Suppressor macrophage treated with lipopolysaccharide for 1 hour (primary cell): Measurements from ENCODE around the gene PGPEP1.
"Not testable (repeated sequence)": the region's sequence is repeated elsewhere in the genome, so short reads cannot be mapped to it uniquely, and the experiment has no call there.

Experiments
- DNase-seq, 3 donors: peaks; one replicate each; pipeline ENCODE4 v3.0.0-alpha.2; 2020 to 2022

Gene PGPEP1

DNA sequence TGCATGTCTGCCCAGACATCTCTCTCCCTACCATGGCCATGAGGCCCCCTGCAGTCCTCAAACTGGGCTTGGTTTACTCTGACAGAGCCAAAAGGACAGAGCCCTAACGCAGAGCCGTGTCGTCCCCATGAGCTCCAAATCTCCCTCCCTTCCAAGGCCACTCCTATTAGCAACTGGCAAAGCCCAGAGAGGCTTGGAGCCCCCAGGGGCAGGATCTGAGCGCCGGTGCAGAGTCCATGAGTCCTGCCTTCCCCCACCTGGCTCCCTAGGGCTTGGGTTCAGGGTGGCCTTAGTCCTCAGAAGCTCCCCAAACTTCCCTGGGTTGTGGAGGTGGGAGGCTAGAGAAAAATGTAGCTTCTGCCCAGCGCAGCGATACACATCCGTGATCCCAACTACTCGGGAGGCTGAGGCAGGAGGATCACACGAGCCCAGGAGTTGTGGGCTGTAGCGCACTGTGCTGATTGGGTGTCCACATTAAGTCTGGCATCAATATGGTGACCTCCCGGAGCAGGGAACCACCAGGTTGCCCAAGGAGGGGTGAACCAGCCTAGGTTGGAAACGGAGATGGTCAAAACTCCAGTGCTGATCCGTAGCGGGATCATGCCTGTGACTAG is 7.4 kb upstream of the PGPEP1 start:
- no peak for DNase-seq

DNA sequence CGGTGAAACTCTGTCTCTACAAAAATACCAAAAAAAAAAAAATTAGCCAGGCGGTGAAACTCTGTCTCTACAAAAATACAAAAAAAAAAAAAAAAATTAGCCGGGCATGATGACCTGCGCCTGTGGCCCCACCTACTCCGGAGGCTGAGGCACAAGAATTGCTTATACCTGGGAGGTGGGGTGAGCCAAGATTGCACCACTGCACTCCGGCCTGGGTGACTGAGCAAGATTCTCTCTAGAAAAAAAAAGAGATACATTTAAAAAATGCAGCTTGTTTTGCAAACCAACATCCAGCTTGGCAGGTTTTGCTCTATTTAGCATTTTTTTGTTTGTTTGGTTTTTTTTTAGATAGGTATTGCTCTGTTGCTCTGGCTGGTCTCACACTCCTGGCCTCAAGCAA is 6.7 kb upstream of the PGPEP1 start:
- no peak for DNase-seq

DNA sequence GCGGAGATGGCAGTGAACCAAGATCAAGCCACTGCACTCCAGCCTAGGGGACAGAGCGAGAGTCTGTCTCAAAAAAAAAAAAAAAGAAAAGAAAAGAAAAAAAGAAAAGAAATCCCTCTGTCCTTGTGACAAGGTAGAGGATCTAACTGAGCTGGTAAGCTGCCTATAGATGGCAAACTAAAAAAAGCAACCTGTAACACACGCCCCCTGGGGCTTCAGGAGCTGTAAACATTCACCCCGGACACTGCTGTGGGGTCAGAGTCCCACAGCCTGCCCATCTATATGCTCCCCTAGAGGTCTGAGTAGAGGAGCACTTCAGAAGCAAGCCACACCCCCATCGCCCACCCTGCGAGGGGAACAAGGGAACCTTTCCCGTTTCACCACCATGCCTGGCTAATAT is 4.3 kb upstream of the PGPEP1 start:
- no peak for DNase-seq

DNA sequence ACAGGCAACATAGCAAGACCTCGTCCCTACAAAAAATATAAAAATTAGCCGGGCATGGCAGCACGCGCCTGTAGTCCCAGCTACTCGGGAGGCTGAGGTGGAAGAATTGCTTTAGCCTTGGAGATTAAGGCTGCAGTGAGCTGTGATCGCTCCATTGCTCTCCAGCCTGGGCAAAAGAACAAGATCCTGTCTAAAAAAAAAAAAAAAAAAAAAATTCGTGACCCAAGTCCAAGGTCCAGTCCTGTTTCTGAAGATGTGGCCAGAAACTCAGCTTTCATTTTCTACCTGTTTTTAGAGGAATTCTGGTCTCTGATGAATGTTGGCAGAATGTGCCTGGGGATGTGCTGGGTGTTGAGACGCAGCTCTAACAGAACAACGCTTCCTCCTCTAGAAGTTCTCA is 1.9 kb upstream of the PGPEP1 start:
- DNase-seq, result no peak

DNA sequence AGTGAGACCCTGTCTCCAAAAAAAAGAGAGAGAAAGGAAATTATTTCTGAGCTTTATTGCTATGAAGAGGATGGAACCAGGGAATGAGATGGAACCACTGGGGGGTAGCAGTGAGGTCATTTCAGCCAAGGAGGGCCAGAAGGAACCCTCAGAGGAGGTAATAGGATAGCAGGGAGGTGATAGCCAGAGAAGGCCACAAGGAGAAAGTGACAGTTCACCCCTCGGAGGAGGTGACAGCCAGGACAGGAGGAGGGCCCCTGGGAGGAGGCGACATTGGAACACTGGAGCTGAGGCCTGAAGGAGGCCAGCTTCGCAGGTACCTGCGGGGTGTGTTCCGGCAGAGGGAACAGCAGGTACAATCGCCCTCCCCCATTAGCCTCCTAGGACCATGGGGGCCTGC is 675 bp upstream of the PGPEP1 start:
- DNase-seq, result peak in 1 of 3 donors; percentile 31

DNA sequence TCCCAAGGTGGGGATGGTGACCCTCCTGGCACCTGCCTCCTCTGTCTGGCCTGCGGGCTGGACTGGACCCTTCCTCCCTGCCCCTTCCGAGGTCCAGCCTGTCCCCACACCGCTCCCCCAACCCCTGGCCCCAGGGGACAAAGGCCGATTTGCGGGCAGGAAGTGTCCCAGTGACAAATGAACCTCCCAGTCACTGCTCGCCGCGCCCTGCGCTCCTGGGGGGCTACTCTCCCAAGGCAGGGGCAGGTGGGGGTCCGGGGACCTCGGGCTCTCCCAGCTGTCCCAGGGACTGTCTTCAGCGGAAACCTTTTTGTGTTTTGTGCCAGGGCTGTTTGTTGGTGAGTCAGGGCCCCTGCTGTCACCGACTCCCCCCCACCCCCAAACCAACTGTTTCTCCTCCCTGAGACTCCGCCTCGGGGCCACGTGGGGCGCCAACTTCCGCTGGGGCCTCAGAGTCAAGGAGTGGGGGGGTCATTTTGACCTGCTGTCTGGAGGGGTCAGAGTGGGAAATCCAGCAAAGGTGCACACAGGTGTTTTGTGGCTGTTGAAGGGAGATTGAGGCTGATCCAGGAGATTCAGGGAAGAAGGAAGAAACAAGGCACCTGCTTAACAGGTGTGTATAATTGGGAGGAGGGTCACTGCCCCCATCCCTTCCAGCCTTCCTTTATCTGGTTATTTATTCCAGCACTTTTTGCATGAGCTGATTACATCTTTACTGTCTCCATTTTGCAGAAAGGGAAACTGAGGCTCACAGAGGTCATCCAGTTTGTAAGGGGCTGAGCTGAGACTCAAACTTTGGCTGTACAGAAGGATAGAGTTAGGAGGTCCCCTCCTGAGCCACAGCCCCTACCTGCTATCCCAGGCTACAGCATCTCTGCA is 831 bp downstream of the PGPEP1 start:
- peak; percentile 80 to 92 (median 88) for DNase-seq

DNA sequence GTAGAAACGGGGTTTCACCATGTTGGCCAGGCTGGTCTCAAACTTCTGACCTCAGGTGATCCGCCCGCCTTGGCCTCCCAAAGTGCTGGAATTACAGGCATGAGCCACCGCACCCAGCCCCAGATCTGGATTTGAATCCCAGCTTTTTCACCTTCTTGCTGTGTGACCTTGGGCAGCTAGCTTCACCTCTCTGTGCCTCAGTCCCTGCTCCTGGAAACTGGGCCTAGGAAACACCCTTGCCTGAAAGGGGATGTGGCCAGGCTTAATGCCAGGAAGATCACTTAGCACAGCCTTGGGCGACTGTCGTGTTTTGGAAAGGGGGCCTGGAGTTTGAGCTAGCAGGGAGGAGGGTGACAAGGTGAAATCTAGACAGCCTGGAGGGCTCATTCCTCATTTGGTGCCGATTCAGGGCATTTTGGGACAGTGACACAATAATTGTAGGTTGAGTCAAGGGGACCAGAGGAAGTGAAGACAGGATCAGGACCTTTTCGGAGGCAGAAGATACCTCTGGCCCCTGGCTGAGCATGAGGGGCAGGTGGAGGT is 1.8 kb downstream of the PGPEP1 start:
- no peak for DNase-seq

DNA sequence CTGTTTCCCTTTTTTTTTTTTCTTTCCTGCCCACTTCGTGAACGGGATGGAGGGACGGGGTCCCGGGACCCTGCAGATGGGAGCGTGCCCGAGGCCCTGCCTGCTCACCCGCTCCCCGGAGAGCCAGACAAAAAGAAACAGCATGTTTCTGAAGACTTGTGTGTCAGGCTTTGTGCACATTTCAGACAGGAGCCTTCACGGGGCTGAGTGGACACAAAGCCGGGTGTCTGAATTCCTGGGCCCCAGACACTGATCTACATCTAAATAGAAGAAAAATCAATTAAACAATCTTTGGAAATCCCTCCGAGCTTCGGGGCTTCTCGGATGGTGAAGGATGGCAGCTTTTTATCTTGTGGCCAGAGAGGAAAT is 4.2 kb downstream of the PGPEP1 start:
- no peak for DNase-seq

DNA sequence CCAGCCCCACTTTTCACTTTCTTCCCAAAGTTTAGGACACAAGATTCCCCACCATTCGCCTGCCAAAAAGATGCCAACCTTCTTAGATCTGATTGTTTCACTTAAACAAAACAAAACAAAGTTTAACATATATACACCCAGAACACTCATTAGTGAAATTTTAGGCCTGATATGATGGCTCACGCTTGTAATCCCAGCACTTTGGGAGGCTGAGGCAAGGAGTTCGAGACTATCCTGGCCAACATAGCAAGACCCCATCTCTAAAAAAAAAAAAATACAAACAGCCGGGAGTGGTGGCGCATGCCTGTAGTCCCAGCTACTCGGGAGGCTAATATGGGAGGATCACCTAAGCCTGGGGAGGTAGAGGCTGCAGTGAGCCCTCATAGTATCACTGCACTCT is 4.9 kb downstream of the PGPEP1 start:
- no peak for DNase-seq

DNA sequence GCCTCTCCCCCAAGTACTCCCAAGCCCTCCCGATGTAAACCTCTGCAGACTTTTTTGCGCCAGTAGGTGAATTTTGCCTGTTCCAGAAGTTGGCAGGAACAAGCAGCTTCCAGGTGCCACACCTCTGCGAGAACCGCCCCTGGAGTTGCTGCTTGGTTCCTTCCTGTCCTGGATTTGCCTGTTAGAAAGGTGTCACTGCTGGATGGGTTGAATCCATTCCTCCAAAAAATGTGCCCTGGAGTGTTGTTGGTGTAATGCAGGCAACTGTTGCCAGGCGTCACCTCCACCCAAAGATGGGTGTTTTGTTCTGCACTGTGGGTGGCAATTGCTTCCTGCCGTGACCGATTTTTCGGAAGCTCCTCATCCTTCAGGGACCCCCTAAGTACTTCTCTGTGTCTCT is 5.7 kb downstream of the PGPEP1 start:
- no peak for DNase-seq

DNA sequence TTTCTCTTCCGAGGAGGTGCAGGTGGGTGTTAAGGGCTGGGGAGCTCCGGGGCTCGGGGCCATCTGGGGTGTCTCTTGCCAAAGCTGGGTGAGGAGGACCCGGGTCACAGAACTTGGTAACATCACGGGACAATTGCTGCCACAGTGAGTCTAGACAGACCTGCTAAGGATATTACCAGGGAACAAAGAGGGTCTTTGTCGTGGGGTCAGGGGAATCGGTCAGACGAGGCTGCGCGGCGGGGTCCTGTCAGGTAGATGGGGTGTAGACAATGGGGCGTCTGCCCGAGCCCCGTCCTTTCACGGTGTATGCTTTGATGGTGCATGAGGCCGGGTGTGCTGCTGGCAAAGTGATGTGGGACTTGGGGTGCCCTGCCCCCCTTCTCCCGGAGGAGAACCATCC is 7.8 kb downstream of the PGPEP1 start:
- no peak for DNase-seq

DNA sequence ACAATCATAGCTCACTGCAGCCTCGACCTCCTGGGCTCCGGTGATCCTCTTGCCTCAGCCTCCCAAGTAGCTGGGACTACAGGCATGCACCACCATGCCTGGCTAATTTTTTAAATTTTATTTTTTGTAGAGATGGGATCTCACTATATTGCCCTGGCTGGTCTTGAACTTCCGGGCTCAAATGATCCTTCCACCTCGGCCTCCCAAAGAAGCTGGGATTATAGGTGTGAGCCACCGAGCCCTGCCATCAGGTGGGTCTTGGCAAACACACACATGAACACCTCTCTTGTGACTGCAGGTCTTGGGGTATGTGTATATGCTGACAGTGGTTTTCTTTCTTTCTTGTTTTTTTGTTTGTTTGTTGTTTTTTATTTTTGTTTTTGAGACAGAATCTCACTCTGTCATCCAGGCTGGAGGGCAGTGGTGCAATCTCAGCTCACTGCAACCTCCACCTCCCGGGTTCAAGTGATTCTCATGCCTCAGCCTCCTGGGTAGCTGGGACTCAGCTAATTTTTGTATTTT is 8.5 kb downstream of the PGPEP1 start:
- DNase-seq, result not testable (repeated sequence)

DNA sequence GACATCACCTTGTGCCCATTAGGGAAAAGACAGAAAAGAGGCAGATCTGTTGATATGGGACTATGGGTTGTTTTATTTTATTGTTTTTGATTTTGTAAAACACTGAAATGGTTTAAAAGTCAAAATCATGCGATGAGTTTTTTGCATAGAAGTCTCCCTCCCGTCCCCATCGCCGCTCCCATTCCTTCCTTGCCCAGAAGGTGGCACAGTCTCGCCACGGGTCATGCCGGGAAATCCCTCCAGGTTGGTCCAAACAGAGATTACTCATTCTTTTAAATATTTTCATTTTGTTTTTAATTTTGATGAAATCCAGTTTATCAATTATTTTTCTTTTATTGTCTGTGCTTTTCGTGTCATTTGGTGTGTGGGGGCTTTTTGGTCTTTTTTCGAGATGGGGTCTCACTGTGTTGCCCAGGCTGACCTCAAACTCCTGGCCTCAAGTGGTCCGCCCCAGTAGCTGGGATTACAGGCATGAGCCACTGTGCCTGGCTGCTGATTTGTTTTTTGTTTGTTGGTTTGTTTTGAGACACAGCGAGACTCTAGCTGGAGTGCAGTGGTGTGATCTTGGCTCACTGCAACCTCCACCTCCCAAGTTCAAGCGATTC is 9.2 kb downstream of the PGPEP1 start:
- DNase-seq, result peak; percentile 75 to 84 (median 83)

DNA sequence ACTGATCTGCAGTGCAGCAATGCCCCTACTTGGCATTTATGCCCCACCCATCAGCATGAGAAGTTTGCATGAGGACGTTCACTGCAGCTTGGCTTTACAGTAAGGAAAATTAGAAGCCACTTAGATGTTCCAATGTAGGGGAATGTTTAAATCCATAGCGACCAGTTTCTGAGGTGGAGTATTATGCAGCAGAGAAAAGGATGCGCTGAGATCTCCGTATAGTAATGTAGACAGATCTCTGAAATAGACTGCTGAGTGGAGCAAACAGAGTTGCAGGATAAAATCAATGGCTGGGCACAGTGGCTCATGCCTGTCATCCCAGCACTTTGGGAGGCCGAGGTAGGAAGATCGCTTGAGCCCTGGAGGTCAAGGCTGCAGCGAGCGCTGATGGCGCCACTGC is 10.1 kb downstream of the PGPEP1 start:
- no peak for DNase-seq

DNA sequence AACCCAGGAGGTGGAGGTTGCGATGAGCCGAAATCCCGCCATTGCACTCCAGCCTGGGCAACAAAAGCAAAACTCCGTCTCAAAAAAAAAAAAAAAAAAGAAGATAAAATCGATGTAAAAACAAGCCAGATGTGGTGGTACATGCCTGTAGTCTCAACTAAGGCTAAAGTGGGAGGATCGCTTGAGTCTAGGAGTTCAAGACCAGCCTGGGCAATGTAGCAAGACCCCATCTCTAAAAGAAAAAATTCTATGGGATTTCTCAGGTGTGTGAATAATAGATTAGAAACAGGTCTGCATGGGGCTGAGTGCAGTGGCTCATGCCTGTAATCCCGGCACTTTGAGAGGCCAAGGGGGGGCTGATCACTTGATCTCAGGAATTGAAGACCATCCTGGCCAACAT is 11.1 kb downstream of the PGPEP1 start:
- no peak for DNase-seq

DNA sequence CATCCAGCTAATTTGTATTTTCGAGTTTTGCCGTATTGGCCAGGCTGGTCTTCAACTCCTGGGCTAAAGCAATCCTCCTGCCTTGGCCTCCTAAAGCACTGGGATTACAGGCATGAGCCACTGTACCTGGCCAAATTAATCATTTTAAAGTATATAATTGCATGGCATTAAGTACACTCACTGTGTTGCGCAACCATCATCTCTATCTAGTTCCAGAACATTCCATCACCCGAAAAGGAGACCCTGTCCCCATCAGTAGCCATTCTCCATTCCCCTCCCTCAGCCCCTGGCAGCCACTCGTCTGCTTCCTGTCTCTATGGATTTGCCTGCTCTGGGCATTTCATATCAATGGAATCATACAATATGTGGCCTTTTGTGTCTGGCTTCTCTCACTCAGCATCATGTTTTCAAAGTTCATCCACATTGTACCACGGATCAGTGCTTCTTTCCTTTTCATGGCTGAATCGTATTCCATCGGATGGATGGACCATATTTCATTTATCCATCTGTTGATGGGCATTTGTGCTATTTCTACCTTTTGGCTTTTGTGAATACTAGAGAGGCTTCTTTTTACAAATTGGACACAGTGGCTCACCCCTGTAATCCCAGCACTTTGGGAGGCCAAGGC is 13.1 kb downstream of the PGPEP1 start:
- no peak for DNase-seq

DNA sequence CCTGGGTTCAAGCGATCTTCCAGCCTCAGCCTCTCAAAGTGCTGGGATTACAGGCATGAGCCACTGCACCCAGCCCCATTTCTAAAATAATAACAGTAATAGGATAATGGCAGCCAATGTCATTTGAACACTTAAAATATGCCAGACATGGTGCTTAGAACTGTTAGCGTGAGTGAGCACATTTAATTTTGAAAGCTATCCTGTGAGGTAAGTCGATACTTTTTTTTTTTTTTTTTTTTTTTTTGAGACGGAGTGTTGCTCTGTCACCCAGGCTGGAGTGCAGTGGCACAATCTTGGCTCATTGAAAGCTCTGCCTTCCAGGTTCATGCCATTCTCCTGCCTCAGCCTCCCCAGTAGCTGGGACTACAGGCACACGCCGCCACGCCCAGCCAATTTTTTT is 14.3 kb downstream of the PGPEP1 start:
- DNase-seq, result not testable (repeated sequence)

DNA sequence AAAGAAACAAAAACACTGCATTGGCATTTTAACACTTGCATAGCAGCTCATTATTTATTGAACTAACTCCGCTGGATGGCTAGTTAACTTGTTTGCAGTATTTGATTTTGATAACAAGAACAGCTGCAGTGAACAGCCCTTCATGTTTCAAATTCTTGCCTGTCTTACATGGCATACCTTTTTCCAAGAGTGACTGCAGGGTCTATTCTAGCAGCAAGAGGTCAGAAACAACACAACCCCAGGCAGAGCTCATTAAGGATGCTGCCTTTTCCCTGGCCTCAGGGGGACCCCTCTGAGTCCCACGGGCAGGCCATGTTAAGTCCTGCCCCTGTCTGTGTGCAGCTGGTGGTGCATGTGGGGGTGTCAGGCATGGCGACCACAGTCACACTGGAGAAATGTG is 16.6 kb downstream of the PGPEP1 start:
- no peak for DNase-seq

DNA sequence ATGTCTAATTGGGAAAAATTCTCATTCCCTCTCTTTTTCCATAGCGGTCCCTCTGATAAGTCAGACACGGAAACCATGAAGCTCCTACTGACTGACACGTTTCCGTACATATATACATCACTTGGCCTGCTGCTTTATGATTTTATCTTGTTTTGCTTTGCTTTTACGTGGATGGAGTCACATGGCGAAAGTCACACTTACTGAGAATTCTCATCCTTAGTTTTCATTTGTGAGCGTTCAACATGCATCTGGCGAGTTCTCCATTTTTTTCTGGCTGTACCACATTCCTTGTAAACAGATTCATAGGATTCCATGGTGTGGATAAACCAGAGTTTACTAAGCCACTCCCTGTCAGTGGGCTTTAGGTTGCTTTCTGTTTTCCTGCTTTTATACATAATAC is 21.2 kb downstream of the PGPEP1 start:
- DNase-seq, result no peak

DNA sequence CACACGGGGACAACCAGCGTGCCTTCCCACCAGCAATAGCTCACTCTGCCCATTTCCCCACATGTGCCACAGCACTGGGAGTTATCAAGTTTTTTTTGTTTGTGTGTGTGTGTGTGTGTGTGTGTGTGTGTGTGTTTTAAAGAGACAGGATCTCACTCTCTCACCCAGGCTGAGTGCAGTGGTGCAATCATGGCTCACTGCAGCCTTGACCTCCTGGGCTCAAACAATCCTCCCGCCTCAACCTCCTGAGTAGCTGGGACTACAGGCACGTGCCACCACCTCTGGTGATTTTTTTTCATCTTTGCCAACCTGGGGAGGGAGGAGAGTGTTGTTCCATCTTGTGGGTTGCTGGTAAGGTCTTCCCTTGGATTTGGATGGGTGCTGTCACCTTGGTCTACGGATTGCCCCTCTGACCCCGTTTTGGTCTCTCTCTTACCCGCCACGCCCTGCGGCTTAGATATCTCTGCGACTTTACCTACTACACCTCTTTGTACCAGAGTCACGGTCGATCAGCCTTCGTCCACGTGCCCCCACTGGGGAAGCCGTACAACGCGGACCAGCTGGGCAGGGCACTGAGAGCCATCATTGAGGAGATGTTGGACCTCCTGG is 22.6 kb downstream of the PGPEP1 start:
- DNase-seq, result no peak

DNA sequence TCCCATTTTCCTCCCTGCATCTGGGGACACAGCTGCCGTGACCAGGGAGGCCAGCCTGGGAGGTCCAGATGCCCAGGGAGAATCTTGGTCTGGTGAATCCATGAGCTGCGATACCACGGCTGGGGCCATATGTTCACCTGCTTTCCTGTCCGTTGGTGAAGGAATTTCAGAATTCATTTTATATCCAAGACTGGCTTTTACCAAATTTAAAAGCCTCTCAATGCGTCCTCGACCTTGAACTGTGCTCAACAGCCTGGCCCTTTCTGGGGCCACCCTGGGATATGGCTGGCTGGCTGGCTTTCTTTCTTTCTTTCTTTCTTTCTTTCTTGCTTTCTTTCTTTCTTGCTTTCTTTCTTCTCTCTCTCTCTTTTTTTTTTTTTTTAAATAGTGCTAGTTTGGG is 23.4 kb downstream of the PGPEP1 start:
- DNase-seq, result no peak

DNA sequence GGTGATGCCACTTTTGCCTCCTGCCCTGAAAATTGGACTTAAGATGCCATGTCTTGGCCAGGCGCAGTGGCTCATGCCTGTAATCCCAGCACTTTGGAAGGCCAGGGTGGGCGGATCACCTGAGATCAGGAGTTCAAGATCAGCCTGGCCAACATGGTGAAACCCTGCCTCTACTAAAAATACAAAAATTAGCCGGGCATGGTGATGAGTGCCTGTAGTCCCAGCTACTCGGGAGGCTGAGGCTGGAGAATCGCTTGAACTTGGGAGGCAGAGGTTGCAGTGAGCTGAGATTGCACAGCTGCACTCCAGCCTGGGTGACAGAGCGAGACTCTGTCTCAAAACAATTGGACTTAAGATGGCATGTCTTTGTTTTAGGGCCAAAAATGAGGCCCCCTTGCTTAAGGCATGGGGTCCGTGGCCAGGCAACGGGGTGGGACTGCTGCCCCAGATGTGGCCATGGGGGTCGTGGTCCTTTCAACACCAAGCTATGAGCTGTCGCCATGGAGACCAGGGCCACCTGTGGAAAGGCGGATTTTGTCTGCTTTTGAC is 24.0 kb downstream of the PGPEP1 start:
- DNase-seq, result not testable (repeated sequence)
